ENCODE measurements around the gene MID1. TPM values are rescaled to one million over a fixed set of nuclear protein-coding genes. Genes with fewer than 3 reads are reported as not detected.

The MID1 gene
- total and polyA plus RNA-seq, 9 of the 15 experiments (the other 6 are each of a cell fraction or from before 2014, with no cell fraction given), result 0.07 to 0.54 (median 0.33) TPM

DNA sequence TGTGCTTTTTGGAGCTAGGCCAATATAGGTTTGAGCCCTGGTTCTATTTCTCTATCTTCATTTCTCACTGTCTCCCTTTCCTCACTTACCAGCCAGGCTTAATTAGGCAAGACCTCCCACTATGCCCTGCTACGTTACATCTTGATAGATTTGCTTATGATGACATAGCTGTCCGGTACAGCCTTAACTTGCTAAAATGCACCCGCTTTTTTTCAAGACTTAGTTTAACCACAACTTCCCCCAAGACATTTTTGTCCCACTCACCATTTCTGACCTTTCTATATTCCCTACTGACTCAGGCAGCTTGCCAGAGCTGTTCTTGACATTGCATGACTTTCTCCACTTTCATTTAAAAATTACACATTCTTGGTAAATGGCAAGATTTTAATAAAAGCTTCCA, 152.6 kb downstream of the MID1 start:
- ChIA-PET CTCF (ENCODE audit: low intra/inter-chr PET ratio) (no interaction called here), POLR2A (no interaction called here)
- H3K9ac ChIP-seq (ENCODE audit: insufficient read depth in 1 of 2, low read depth in 2 of 2, low read length in 2 of 2), result no peak overlapping the region
- no peaks in the 10 kb centered on the region for H3K36me3 ChIP-seq (ENCODE audit: control insufficient read depth, insufficient read depth, low read length)
- H3K9me1 ChIP-seq (ENCODE audit: control insufficient read depth, insufficient read depth, low read length), result no peaks in the 10 kb centered on the region
- no peaks in the 10 kb centered on the region for H3K27me3 ChIP-seq (ENCODE audit: control insufficient read depth in 2 of 2, insufficient read depth in 2 of 2, low read length in 2 of 2)
- in situ Hi-C loops (cut with MboI), result no loop called here
- H3K4me1 ChIP-seq (replicated peaks in 1 of 2; ENCODE audit: control insufficient read depth in 2 of 2, insufficient read depth in 2 of 2, low read length in 2 of 2), result no peaks in the 10 kb centered on the region
- FAIRE-seq (no peak), DNase-seq (ENCODE audit: extremely low read depth in 1 of 4, low spot score in 3 of 4) (no peak), ATAC-seq (no peak)
- no peak overlapping the region for H3K4me2 ChIP-seq (ENCODE audit: insufficient read depth, low read length)
- H3K4me3 ChIP-seq, result no peak overlapping the region
- no peaks in the 10 kb centered on the region for H3K79me2 ChIP-seq (ENCODE audit: control insufficient read depth, insufficient read depth, low read length)
- H2AFZ ChIP-seq (ENCODE audit: low read depth, low read length), result no peak overlapping the region
- no peaks in the 10 kb centered on the region for H4K20me1 ChIP-seq (replicated peaks; ENCODE audit: control insufficient read depth, insufficient read depth, low read length)
- no peaks in the 10 kb centered on the region for H3K9me3 ChIP-seq (replicated peaks; ENCODE audit: control insufficient read depth, insufficient read depth, low read depth, low read length)
- intact Hi-C loops (cut with micrococcal nuclease), result no loop called here
- no TSS peak for BruUV-seq (replicated peaks)
- WGBS (ENCODE audit: insufficient coverage, low coverage, missing lambda C conversion rate), result 3% methylated on average over 3 of the region's 3 CpGs
- H3K27ac ChIP-seq (ENCODE audit: extremely low read depth, low read depth, low read length), result no peak overlapping the region
- TF ChIP-seq SREBF1 (IDR thresholded peaks at IDR 0.05; ENCODE audit: borderline replicate concordance, low read depth, low read length) (no peak), HMG20A (CRISPR knock-in tag; conservative IDR thresholded peaks at IDR 0.05) (no peak), ZNF175 (CRISPR knock-in tag; IDR thresholded peaks at IDR 0.05; ENCODE audit: low read depth) (no peak), ZEB2 (IDR thresholded peaks at IDR 0.05) (no peak), MCM3 (IDR thresholded peaks at IDR 0.05) (no peak), MXI1 (IDR thresholded peaks at IDR 0.05; ENCODE audit: low read depth, low read length) (no peak), ZNF75A (CRISPR knock-in tag; IDR thresholded peaks at IDR 0.05) (no peak), ZFPM2 (CRISPR knock-in tag; IDR thresholded peaks at IDR 0.05) (no peak), CBFA2T2 (conservative IDR thresholded peaks at IDR 0.05) (no peak), MEIS2 (IDR thresholded peaks at IDR 0.05; ENCODE audit: partially characterized antibody) (no peak)
- TF ChIP-seq, protein P1, sequence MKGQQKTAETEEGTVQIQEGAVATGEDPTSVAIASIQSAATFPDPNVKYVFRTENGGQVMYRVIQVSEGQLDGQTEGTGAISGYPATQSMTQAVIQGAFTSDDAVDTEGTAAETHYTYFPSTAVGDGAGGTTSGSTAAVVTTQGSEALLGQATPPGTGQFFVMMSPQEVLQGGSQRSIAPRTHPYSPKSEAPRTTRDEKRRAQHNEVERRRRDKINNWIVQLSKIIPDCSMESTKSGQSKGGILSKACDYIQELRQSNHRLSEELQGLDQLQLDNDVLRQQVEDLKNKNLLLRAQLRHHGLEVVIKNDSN (CRISPR knock-in tag; IDR thresholded peaks at IDR 0.05), result no peak
- TF ChIP-seq, protein P2, sequence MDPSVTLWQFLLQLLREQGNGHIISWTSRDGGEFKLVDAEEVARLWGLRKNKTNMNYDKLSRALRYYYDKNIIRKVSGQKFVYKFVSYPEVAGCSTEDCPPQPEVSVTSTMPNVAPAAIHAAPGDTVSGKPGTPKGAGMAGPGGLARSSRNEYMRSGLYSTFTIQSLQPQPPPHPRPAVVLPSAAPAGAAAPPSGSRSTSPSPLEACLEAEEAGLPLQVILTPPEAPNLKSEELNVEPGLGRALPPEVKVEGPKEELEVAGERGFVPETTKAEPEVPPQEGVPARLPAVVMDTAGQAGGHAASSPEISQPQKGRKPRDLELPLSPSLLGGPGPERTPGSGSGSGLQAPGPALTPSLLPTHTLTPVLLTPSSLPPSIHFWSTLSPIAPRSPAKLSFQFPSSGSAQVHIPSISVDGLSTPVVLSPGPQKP (CRISPR knock-in tag; IDR thresholded peaks at IDR 0.05), result no peak
- TF ChIP-seq, protein P3, sequence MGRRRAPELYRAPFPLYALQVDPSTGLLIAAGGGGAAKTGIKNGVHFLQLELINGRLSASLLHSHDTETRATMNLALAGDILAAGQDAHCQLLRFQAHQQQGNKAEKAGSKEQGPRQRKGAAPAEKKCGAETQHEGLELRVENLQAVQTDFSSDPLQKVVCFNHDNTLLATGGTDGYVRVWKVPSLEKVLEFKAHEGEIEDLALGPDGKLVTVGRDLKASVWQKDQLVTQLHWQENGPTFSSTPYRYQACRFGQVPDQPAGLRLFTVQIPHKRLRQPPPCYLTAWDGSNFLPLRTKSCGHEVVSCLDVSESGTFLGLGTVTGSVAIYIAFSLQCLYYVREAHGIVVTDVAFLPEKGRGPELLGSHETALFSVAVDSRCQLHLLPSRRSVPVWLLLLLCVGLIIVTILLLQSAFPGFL (CRISPR knock-in tag; IDR thresholded peaks at IDR 0.05), result no peak
- TF ChIP-seq, protein P4, sequence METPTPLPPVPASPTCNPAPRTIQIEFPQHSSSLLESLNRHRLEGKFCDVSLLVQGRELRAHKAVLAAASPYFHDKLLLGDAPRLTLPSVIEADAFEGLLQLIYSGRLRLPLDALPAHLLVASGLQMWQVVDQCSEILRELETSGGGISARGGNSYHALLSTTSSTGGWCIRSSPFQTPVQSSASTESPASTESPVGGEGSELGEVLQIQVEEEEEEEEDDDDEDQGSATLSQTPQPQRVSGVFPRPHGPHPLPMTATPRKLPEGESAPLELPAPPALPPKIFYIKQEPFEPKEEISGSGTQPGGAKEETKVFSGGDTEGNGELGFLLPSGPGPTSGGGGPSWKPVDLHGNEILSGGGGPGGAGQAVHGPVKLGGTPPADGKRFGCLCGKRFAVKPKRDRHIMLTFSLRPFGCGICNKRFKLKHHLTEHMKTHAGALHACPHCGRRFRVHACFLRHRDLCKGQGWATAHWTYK (CRISPR knock-in tag; IDR thresholded peaks at IDR 0.05), result no peak
- TF ChIP-seq, protein P5, sequence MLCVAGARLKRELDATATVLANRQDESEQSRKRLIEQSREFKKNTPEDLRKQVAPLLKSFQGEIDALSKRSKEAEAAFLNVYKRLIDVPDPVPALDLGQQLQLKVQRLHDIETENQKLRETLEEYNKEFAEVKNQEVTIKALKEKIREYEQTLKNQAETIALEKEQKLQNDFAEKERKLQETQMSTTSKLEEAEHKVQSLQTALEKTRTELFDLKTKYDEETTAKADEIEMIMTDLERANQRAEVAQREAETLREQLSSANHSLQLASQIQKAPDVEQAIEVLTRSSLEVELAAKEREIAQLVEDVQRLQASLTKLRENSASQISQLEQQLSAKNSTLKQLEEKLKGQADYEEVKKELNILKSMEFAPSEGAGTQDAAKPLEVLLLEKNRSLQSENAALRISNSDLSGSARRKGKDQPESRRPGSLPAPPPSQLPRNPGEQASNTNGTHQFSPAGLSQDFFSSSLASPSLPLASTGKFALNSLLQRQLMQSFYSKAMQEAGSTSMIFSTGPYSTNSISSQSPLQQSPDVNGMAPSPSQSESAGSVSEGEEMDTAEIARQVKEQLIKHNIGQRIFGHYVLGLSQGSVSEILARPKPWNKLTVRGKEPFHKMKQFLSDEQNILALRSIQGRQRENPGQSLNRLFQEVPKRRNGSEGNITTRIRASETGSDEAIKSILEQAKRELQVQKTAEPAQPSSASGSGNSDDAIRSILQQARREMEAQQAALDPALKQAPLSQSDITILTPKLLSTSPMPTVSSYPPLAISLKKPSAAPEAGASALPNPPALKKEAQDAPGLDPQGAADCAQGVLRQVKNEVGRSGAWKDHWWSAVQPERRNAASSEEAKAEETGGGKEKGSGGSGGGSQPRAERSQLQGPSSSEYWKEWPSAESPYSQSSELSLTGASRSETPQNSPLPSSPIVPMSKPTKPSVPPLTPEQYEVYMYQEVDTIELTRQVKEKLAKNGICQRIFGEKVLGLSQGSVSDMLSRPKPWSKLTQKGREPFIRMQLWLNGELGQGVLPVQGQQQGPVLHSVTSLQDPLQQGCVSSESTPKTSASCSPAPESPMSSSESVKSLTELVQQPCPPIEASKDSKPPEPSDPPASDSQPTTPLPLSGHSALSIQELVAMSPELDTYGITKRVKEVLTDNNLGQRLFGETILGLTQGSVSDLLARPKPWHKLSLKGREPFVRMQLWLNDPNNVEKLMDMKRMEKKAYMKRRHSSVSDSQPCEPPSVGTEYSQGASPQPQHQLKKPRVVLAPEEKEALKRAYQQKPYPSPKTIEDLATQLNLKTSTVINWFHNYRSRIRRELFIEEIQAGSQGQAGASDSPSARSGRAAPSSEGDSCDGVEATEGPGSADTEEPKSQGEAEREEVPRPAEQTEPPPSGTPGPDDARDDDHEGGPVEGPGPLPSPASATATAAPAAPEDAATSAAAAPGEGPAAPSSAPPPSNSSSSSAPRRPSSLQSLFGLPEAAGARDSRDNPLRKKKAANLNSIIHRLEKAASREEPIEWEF (CRISPR knock-in tag; IDR thresholded peaks at IDR 0.05), result no peak
